Activated T-cell treated with anti-CD3 and anti-CD28 coated beads for 24 hours (primary cell): ENCODE results near the gene NUDT5.

ENCODE experiments used
- DNase-seq: peaks from one replicate; pipeline ENCODE4 v3.0.0-alpha.2; 2020; ENCODE audit warnings: low read depth

Gene NUDT5

GRCh38 chr10:12162927-12163326, 32.8 kb downstream of the NUDT5 start:
- no peak for DNase-seq

GRCh38 chr10:12160664-12161063, 35.0 kb downstream of the NUDT5 start:
- DNase-seq: no peak

GRCh38 chr10:12158111-12158510, 37.6 kb downstream of the NUDT5 start:
- DNase-seq: no peak

GRCh38 chr10:12156367-12157123, 39.1 kb downstream of the NUDT5 start:
- DNase-seq: no peak

- DNase-seq: no peak
Measured at GRCh38 chr10:12154516-12154915, 41.2 kb downstream of the NUDT5 start.

GRCh38 chr10:12150163-12150562, 45.5 kb downstream of the NUDT5 start:
- DNase-seq: no peak

GRCh38 chr10:12144538-12144937, 51.2 kb downstream of the NUDT5 start:
- no peak for DNase-seq

- no peak for DNase-seq
Measured at GRCh38 chr10:12140038-12140437, 55.7 kb downstream of the NUDT5 start.

GRCh38 chr10:12135631-12136030, 60.1 kb downstream of the NUDT5 start:
- DNase-seq: no peak

GRCh38 chr10:12130237-12130872, 65.3 kb downstream of the NUDT5 start:
- DNase-seq: no peak

GRCh38 chr10:12129222-12130111, 66.2 kb downstream of the NUDT5 start, which contains the start of gene SEC61A2:
SEC61A2 (plus strand) TSS chr10:12129677; CDS start chr10:12129788, 111 bp downstream.
- peak; percentile 97 for DNase-seq

- DNase-seq: no peak
Measured at GRCh38 chr10:12121673-12122072, 74.0 kb downstream of the NUDT5 start.
